HepG2 (cell line): ENCODE results near the gene DLX5. TPM values are rescaled to one million over a fixed set of nuclear protein-coding genes. Genes with fewer than 3 reads are reported as not detected.
A peak's percentile ranks its signal among the peaks of the same experiment; 100 is the strongest.

Source experiments
- AGO2 ChIP-seq: fragments of 200-400 bp; formaldehyde crosslinking; optimal IDR thresholded peaks from 2 replicates; pipeline ENCODE3; 2017; ENCODE audit warnings: mild to moderate bottlenecking, low read depth, low read length, moderate library complexity
- CREM ChIP-seq, 2 experiments: sonication (generic) in 1 of 2; formaldehyde crosslinking in 1 of 2; IDR thresholded peaks; 2 replicates each; pipeline versions ENCODE4 v1.4.0 to v1.6.1; 2016 to 2020; ENCODE audit warnings: antibody characterized with exemption in 1 of 2, mild to moderate bottlenecking in 1 of 2, missing genetic modification reagents in 1 of 2
- HDAC6 ChIP-seq: fragments of 200-600 bp; sonication (generic); IDR thresholded peaks from 2 replicates; pipeline ENCODE4 v1.7.0; 2017; ENCODE audit warnings: mild to moderate bottlenecking, antibody characterized with exemption, low read length, low read depth
- HNF4A ChIP-seq: sonication (generic); formaldehyde crosslinking; IDR thresholded peaks from 2 replicates; pipeline ENCODE4 v1.4.0; 2020; ENCODE audit warnings: missing genetic modification reagents
- HNRNPLL ChIP-seq: fragments of 200-400 bp; formaldehyde crosslinking; IDR thresholded peaks from 2 replicates; pipeline ENCODE4 v1.6.1; 2017; ENCODE audit warnings: mild to moderate bottlenecking, low read depth, low read length; ENCODE audit not compliant: poor library complexity, severe bottlenecking
- IRF9 ChIP-seq: sonication (generic); formaldehyde crosslinking; IDR thresholded peaks from 2 replicates; pipeline ENCODE4 v1.8.0; 2022; ENCODE audit warnings: missing genetic modification reagents, mild to moderate bottlenecking, borderline replicate concordance
- THYN1 ChIP-seq: sonication (generic); formaldehyde crosslinking; IDR thresholded peaks from 2 replicates; pipeline ENCODE4 v1.8.1; 2023; ENCODE audit warnings: low read depth, mild to moderate bottlenecking, moderate library complexity, missing genetic modification reagents, borderline replicate concordance
- TIGD3 ChIP-seq: sonication (generic); formaldehyde crosslinking; IDR thresholded peaks from 2 replicates; pipeline ENCODE4 v1.5.1; 2020; ENCODE audit warnings: mild to moderate bottlenecking, missing genetic modification reagents, borderline replicate concordance
- TSC22D2 ChIP-seq: sonication (generic); formaldehyde crosslinking; IDR thresholded peaks from 2 replicates; pipeline ENCODE4 v1.5.1; 2020; ENCODE audit warnings: missing genetic modification reagents, mild to moderate bottlenecking, borderline replicate concordance
- YEATS4 ChIP-seq: sonication (generic); formaldehyde crosslinking; IDR thresholded peaks from 2 replicates; pipeline ENCODE4 v1.4.0; 2020; ENCODE audit warnings: missing genetic modification reagents, borderline replicate concordance
- ZBTB7A ChIP-seq: sonication (generic); formaldehyde crosslinking; IDR thresholded peaks from 2 replicates; pipeline ENCODE4 v1.8.0; 2022; ENCODE audit warnings: mild to moderate bottlenecking, missing genetic modification reagents
- ZMAT3 ChIP-seq: sonication (generic); formaldehyde crosslinking; conservative IDR thresholded peaks from 2 replicates; pipeline ENCODE4 v1.7.0; 2021; ENCODE audit warnings: missing genetic modification reagents
- ZNF142 ChIP-seq: sonication (generic); formaldehyde crosslinking; IDR thresholded peaks from 2 replicates; pipeline ENCODE4 v1.4.0; 2020; ENCODE audit warnings: missing genetic modification reagents
- ZNF20 ChIP-seq: sonication (generic); formaldehyde crosslinking; IDR thresholded peaks from 2 replicates; pipeline ENCODE4 v1.4.0; 2020; ENCODE audit warnings: mild to moderate bottlenecking, moderate library complexity, missing genetic modification reagents
- ZNF33B ChIP-seq: sonication (generic); formaldehyde crosslinking; IDR thresholded peaks from 2 replicates; pipeline ENCODE4 v1.5.1; 2020; ENCODE audit warnings: mild to moderate bottlenecking, missing genetic modification reagents
- ZNF557 ChIP-seq: sonication (generic); formaldehyde crosslinking; IDR thresholded peaks from 2 replicates; pipeline ENCODE4 v1.4.0; 2020; ENCODE audit warnings: missing genetic modification reagents
- ZNF720 ChIP-seq: sonication (generic); formaldehyde crosslinking; IDR thresholded peaks from 2 replicates; pipeline ENCODE4 v1.4.0; 2020; ENCODE audit warnings: missing genetic modification reagents
- ZNF766 ChIP-seq: sonication (generic); formaldehyde crosslinking; IDR thresholded peaks from 2 replicates; pipeline ENCODE4 v1.5.0; 2020; ENCODE audit warnings: missing genetic modification reagents, borderline replicate concordance
- ZSCAN20 ChIP-seq: sonication (generic); formaldehyde crosslinking; IDR thresholded peaks from 2 replicates; pipeline ENCODE4 v1.4.0; 2020; ENCODE audit warnings: missing genetic modification reagents, mild to moderate bottlenecking, borderline replicate concordance
- ZZZ3 ChIP-seq: sonication (generic); formaldehyde crosslinking; IDR thresholded peaks from 2 replicates; pipeline ENCODE4 v1.4.0; 2020; ENCODE audit warnings: missing genetic modification reagents, mild to moderate bottlenecking, borderline replicate concordance
- polyA plus RNA-seq, 8 experiments: library from polyadenylated mRNA; depleted of rRNA in 3 of 8; stranded (reverse) in 7 of 8; unstranded in 1 of 8; fragments of >200 nt; fragmentation: Illumina TruSeq in 4 of 8; extraction: Trizol in 4 of 8; gene quantifications; 2 replicates each; pipeline versions ENCODE4 v1.2.1 to v1.2.3, GENCODE V29; 2011 to 2016; ENCODE audit warnings: low read depth in 4 of 8, missing spikeins in 1 of 8, mixed read lengths in 1 of 8; ENCODE audit not compliant: insufficient read depth in 1 of 8
- total RNA-seq, 5 experiments: library from RNA; depleted of rRNA; stranded (reverse); fragments of >200 nt; fragmentation: Illumina TruSeq; extraction: Trizol; gene quantifications; 2 replicates each; pipeline ENCODE4 v1.2.3, GENCODE V29; 2016; ENCODE audit warnings: low read depth in 1 of 5

Gene DLX5
- total and polyA plus RNA-seq, 2 of the 13 experiments (the other 11 are each of a cell fraction or from before 2014, with no cell fraction given), result not detected

- 0 out of 2 replicates have a peak, but pooled peaks have one; percentile 51 for TF ChIP-seq ZNF142 (CRISPR knock-in tag)
- TF ChIP-seq ZSCAN20 (CRISPR knock-in tag), result peak; percentile 52; the same call in 1 of the 2 replicates
- 0 out of 2 replicates have a peak, but pooled peaks have one; percentile 57 for TF ChIP-seq ZNF33B (CRISPR knock-in tag)
- no peak for TF ChIP-seq HNF4A (CRISPR knock-in tag)
- 0 out of 2 replicates have a peak, but pooled peaks have one; percentile 39 for TF ChIP-seq ZNF557 (CRISPR knock-in tag)
- TF ChIP-seq HDAC6, result no peak
- TF ChIP-seq ZZZ3 (CRISPR knock-in tag), result no peak
- peak; percentile 39; the same call in 1 of the 2 replicates for TF ChIP-seq YEATS4 (CRISPR knock-in tag)
- peak; percentile 77 for TF ChIP-seq CREM (IDR thresholded peaks at IDR 0.05)
- TF ChIP-seq CREM (CRISPR knock-in tag; IDR thresholded peaks at IDR 0.05), result no peak
- TF ChIP-seq ZNF766, result peak; percentile 64; the same call in 1 of the 2 replicates
- no peak for TF ChIP-seq THYN1
- TF ChIP-seq HNRNPLL, result peak; percentile 97
- TF ChIP-seq TIGD3 (CRISPR knock-in tag), result no peak
- TF ChIP-seq ZNF720, result no peak
- no peak for TF ChIP-seq AGO2
- TF ChIP-seq ZMAT3 (CRISPR knock-in tag), result peak; percentile 46; the same call in 1 of the 2 replicates
- TF ChIP-seq TSC22D2 (CRISPR knock-in tag), result peak; percentile 34; the same call in 1 of the 2 replicates
- TF ChIP-seq ZBTB7A (CRISPR knock-in tag), result 0 out of 2 replicates have a peak, but pooled peaks have one; percentile 28
- peak; percentile 66; the same call in 1 of the 2 replicates for TF ChIP-seq IRF9 (CRISPR knock-in tag)
- TF ChIP-seq ZNF20 (CRISPR knock-in tag), result no peak
Measured at GRCh38 chr7:97005183-97006054, 19.2 kb downstream of the DLX5 start, which contains the start of gene DLX6 (continued).
